MCF 10A (cell line): ENCODE measurements around the gene PXDC1. TPM values are rescaled to one million over a fixed set of nuclear protein-coding genes. Genes with fewer than 3 reads are reported as not detected.
A peak's percentile ranks its signal among the peaks of the same experiment; 100 is the strongest.

Experiments
- BruUV-seq: library from RNA; stranded (reverse); fragments of 400-500 nt; replicated peaks from 2 replicates; lab custom pipeline; 2021; lab: Mats Ljungman, UMichigan
- CTCF ChIA-PET: fragments of 300-600 bp; sonication (Branson Sonifier 250); formaldehyde crosslinking; extraction: SDS; loops from one replicate; lab custom pipeline; 2021; ENCODE audit warnings: antibody characterized with exemption, inconsistent platforms; lab: Yijun Ruan, JAX
- POLR2A ChIA-PET: fragments of 300-600, 350-650 bp; sonication (Branson Sonifier 250); formaldehyde crosslinking; extraction: SDS; loops from one replicate; lab custom pipeline; 2020; ENCODE audit warnings: antibody characterized with exemption, inconsistent platforms; lab: Yijun Ruan, JAX
- DNase-seq: peaks from one replicate; pipeline ENCODE4 v3.0.0-alpha.2; 2018; ENCODE audit not compliant: unreplicated experiment
- H3K27ac Mint-ChIP-seq: one replicate; pipeline ENCODE4 v1.8.0; 2022; ENCODE audit warnings: mild to moderate bottlenecking, low read depth, mixed read lengths; ENCODE audit not compliant: unreplicated experiment
- H3K27me3 Mint-ChIP-seq: one replicate; pipeline ENCODE4 v1.8.0; 2022; ENCODE audit warnings: mixed read lengths; ENCODE audit not compliant: insufficient read depth, unreplicated experiment
- H3K36me3 Mint-ChIP-seq: one replicate; pipeline ENCODE4 v1.8.0; 2022; ENCODE audit warnings: mild to moderate bottlenecking, moderate library complexity, mixed read lengths; ENCODE audit not compliant: insufficient read depth, unreplicated experiment
- H3K4me1 Mint-ChIP-seq: one replicate; pipeline ENCODE4 v1.8.0; 2022; ENCODE audit warnings: mixed read lengths; ENCODE audit not compliant: insufficient read depth, unreplicated experiment
- H3K4me3 Mint-ChIP-seq: one replicate; pipeline ENCODE4 v1.8.0; 2022; ENCODE audit warnings: mild to moderate bottlenecking, moderate library complexity, mixed read lengths; ENCODE audit not compliant: unreplicated experiment
- H3K9me3 Mint-ChIP-seq: one replicate; pipeline ENCODE4 v1.8.0; 2022; ENCODE audit warnings: mixed read lengths; ENCODE audit not compliant: unreplicated experiment
- intact Hi-C: fragments of 100-400 bp; cut with micrococcal nuclease; formaldehyde crosslinking; loops from 2 replicates; pipeline ENCODE4 v1.14.1; 2022
- total RNA-seq: library from RNA; stranded (reverse); gene quantifications from 2 replicates; pipeline ENCODE4 v1.2.3, GENCODE V29; 2022
- TF ChIP-seq, protein P1 (sequence below): fragments of 200-600 bp; IDR thresholded peaks from one replicate; pipeline ENCODE4 v1.8.0; 2022; ENCODE audit warnings: antibody characterized with exemption, mild to moderate bottlenecking; ENCODE audit not compliant: unreplicated experiment

PXDC1 gene
- total RNA-seq, 1 experiment from 2014 or later: 48.1 TPM

DNA sequence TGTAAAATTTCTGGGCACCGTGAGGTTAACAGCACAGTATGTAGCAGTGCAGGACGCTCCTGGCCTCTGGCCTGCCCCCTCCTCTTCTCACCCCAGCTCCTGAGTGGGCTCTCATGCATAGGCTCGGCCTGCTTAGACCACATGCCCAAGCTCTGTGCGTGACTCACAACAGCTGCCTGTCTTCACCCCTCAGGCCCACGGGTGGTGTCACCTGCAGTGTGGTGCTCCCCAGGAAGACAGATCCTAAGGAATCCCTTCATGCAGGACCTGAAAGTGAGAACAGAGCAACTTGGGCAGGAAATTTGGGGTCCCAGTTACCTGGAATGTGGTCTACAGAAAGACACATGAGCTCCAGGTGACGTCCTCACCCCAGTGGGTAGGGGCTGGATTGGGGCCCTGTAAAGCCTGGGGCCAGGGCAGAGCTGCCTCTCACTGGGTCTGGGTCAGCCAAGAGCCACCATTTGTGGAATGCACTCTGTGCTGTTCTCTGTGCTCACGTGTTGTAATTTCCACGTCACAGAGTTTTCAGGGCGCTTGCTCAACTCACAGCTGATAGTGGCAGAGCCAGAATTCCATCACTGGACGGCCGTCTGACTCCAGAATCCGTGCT, 37.0 kb upstream of the PXDC1 start:
- Mint-ChIP-seq H3K9me3 (no peaks in the 10 kb centered on the region), H3K27me3 (no peaks in the 10 kb centered on the region), H3K4me1 (peaks cover 10% of the 10 kb centered on the region), H3K36me3 (no peaks in the 10 kb centered on the region), H3K27ac (no peak overlapping the region), H3K4me3 (no peak overlapping the region)
- no TSS peak for BruUV-seq
- intact Hi-C loops: no loop called here
- ChIA-PET POLR2A (no interaction called here), CTCF (no interaction called here)
- no peak for DNase-seq
- TF ChIP-seq, protein P1, sequence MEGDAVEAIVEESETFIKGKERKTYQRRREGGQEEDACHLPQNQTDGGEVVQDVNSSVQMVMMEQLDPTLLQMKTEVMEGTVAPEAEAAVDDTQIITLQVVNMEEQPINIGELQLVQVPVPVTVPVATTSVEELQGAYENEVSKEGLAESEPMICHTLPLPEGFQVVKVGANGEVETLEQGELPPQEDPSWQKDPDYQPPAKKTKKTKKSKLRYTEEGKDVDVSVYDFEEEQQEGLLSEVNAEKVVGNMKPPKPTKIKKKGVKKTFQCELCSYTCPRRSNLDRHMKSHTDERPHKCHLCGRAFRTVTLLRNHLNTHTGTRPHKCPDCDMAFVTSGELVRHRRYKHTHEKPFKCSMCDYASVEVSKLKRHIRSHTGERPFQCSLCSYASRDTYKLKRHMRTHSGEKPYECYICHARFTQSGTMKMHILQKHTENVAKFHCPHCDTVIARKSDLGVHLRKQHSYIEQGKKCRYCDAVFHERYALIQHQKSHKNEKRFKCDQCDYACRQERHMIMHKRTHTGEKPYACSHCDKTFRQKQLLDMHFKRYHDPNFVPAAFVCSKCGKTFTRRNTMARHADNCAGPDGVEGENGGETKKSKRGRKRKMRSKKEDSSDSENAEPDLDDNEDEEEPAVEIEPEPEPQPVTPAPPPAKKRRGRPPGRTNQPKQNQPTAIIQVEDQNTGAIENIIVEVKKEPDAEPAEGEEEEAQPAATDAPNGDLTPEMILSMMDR: no peak

DNA sequence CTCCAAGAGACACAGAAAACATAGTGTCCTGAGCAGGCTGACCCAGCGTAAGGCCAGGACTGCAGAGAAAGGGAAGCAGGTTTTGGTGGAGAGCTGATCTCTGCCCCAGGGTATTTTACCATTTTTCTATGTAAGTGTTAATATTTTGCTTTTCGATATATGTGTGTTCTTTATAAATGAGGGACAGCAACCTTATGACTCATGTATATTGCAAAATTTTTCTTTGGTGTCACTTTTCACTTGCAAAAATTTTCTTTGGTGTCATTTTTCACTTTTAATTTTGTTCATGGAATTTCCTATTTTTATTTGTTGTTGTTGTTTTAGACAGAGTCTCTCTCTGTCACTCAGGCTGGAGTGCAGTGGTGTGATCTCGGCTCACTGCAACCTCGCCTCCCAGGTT, 34.6 kb upstream of the PXDC1 start:
- intact Hi-C loops: no loop called here
- CTCF ChIA-PET: no interaction called here
- BruUV-seq: no TSS peak
- H3K4me3 Mint-ChIP-seq: no peak overlapping the region
- no peaks in the 10 kb centered on the region for H3K36me3 Mint-ChIP-seq
- no peaks in the 10 kb centered on the region for H3K27me3 Mint-ChIP-seq
- TF ChIP-seq, protein P1: no peak
- H3K9me3 Mint-ChIP-seq: no peaks in the 10 kb centered on the region
- no peak overlapping the region for H3K27ac Mint-ChIP-seq
- H3K4me1 Mint-ChIP-seq: peaks cover 17% of the 10 kb centered on the region
- peak; percentile 51 for DNase-seq
- POLR2A ChIA-PET: interaction anchor here (0.7 to 1.5 kb wide), 5 partner anchors 8 to 34 kb away, joined by 3 to 5 read pairs (median 3); no protein-coding TSS in a partner anchor

DNA sequence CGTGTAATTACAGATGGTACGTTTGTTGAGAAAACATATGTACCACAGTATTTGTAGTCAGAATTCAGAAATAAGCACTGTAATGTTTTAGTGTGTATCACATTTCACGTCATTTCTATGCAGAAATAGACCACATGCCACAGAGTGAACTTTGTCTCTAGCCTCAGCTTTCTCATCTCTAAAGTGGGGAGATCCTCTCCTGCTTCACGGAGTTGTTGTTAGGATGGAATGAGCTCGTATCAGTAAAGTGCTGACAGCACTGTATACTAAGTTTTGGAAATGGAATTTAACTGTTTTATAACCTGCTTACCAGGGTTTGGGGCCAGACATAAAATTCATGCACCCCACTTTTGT, 34.2 kb upstream of the PXDC1 start:
- CTCF ChIA-PET: no interaction called here
- no TSS peak for BruUV-seq
- no peak overlapping the region for H3K4me3 Mint-ChIP-seq
- TF ChIP-seq, protein P1: no peak
- H3K27me3 Mint-ChIP-seq: no peaks in the 10 kb centered on the region
- POLR2A ChIA-PET: interaction anchor here (0.7 to 1.5 kb wide), 4 partner anchors 8 to 15 kb away, joined by 3 to 5 read pairs (median 3); no protein-coding TSS in a partner anchor
- no peak overlapping the region for H3K27ac Mint-ChIP-seq
- H3K36me3 Mint-ChIP-seq: no peaks in the 10 kb centered on the region
- peaks cover 17% of the 10 kb centered on the region for H3K4me1 Mint-ChIP-seq
- intact Hi-C loops: no loop called here
- H3K9me3 Mint-ChIP-seq: no peaks in the 10 kb centered on the region
- DNase-seq: no peak

DNA sequence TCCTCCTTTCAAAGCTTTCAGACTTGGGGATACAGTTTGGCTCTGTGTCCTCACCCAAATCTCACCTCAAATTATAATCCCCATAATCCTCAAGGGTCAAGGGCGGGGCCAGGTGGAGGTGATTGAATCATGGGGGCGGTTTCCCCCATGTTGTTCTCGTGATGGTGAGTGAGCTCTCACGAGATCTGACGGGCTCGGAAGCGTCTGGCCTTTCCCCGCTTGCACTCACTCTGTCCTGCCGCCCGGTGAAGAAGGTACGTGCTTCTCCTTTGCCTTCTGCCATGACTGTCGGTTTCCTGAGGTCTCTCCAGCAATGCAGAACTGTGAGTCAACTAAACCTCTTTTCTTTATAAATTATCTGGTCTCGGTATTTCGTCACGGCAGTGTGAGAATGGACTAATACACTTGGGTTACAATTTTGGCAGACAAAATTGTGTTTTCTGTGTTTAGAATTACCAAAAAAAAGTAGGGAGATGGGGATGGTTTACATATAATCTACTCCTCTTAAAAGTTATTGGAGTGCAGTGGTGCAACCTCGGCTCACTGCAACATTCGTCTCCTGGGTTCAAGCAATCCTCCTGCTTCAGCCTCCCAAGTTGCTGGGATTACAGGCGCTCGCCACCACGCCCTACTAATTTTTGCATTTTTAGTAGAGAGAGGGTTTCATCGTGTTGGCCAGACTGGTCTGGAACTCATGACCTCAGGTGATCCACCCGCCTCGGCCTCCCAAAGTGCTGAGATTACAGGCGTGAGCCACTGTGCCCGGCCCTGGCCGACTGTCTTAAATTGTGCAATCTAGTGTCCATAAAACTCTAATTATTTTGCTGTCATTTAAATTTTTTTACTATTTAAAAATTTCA, 33.6 kb upstream of the PXDC1 start:
- POLR2A ChIA-PET: interaction anchor here (0.6 to 1.5 kb wide), 3 partner anchors 7 to 17 kb away, joined by 3 to 4 read pairs (median 3); no protein-coding TSS in a partner anchor
- Mint-ChIP-seq H3K9me3 (no peaks in the 10 kb centered on the region), H3K27me3 (no peaks in the 10 kb centered on the region), H3K36me3 (peaks cover 1% of the 10 kb centered on the region), H3K4me3 (no peak overlapping the region), H3K4me1 (peaks cover 17% of the 10 kb centered on the region), H3K27ac (no peak overlapping the region)
- intact Hi-C loops: no loop called here
- no peak for DNase-seq
- CTCF ChIA-PET: no interaction called here
- TF ChIP-seq, protein P1: no peak
- no TSS peak for BruUV-seq
